HTR-8/SVneo (cell line): ENCODE measurements around the gene FCRL4.
"Not testable (repeated sequence)": the region's sequence is repeated elsewhere in the genome, so short reads cannot be mapped to it uniquely, and the experiment has no call there.

ENCODE experiments used
- DNase-seq: peaks from one replicate; pipeline ENCODE4 v3.0.0; 2011; ENCODE audit warnings: low spot score, mixed read lengths; ENCODE audit not compliant: insufficient read length
- FAIRE-seq: peaks from 2 replicates; lab custom pipeline; 2011; peaks lifted over from hg19 to GRCh38; lab: Jason Lieb, UNC

FCRL4 gene

GRCh38 chr1:157558119-157558518 is 39.8 kb downstream of the FCRL4 start:
- DNase-seq (no peak), FAIRE-seq (no peak)

GRCh38 chr1:157551694-157552693 is 45.9 kb downstream of the FCRL4 start, which contains the start of gene FCRL5:
Gene FCRL5 (minus strand): TSS chr1:157552515. CDS start chr1:157552362, 153 bp downstream.
- no peak for FAIRE-seq
- no peak for DNase-seq

- FAIRE-seq, DNase-seq: not testable (repeated sequence)
Measured at GRCh38 chr1:157548081-157548480, 49.8 kb downstream of the FCRL4 start.

- no peak for FAIRE-seq
- no peak for DNase-seq
Measured at GRCh38 chr1:157542676-157543075, 55.2 kb downstream of the FCRL4 start.

- DNase-seq (no peak), FAIRE-seq (no peak)
Measured at GRCh38 chr1:157540852-157541251, 57.0 kb downstream of the FCRL4 start.

GRCh38 chr1:157540160-157540748 is 57.6 kb downstream of the FCRL4 start:
- FAIRE-seq = no peak
- DNase-seq = no peak

GRCh38 chr1:157539568-157539967 is 58.3 kb downstream of the FCRL4 start:
- DNase-seq (no peak), FAIRE-seq (no peak)

GRCh38 chr1:157532569-157532968 is 65.3 kb downstream of the FCRL4 start:
- DNase-seq = no peak
- no peak for FAIRE-seq

GRCh38 chr1:157523774-157524493 is 74.0 kb downstream of the FCRL4 start:
- DNase-seq (no peak), FAIRE-seq (no peak)
